ENCODE measurements around the gene RFTN2. TPM values are rescaled to one million over a fixed set of nuclear protein-coding genes. Genes with fewer than 3 reads are reported as not detected.
"Not testable (repeated sequence)": the region's sequence is repeated elsewhere in the genome, so short reads cannot be mapped to it uniquely, and the experiment has no call there.

Gene RFTN2
- total RNA-seq, 1 donor from 2014 or later: 14.1 TPM

- Histone ChIP-seq H3K4me1 (ENCODE audit: control insufficient read depth in 3 of 3, insufficient read depth in 3 of 3, low read length in 3 of 3) (peaks cover 0 to 5% (median 0%) of the 10 kb centered on the region in 3 donors), H3K9me3 (ENCODE audit: control insufficient read depth in 3 of 3, low read length in 3 of 3) (no peaks in the 10 kb centered on the region), H3K36me3 (ENCODE audit: control insufficient read depth in 3 of 3, insufficient read depth in 3 of 3, low read length in 3 of 3) (peaks cover 0 to 5% (median 4%) of the 10 kb centered on the region in 3 donors), H3K27me3 (ENCODE audit: control insufficient read depth in 3 of 3, insufficient read depth in 3 of 3, low read length in 3 of 3) (no peaks in the 10 kb centered on the region), H3K27ac (ENCODE audit: low read depth, low read length) (no peak overlapping the region), H3K9ac (ENCODE audit: low read depth in 1 of 3, low read length in 3 of 3) (no peak overlapping the region), H3K4me3 (ENCODE audit: low read length in 3 of 3) (no peak overlapping the region)
These were observed 115.2 kb downstream of the RFTN2 start for GRCh38 chr2:197560146-197560665.

DNA sequence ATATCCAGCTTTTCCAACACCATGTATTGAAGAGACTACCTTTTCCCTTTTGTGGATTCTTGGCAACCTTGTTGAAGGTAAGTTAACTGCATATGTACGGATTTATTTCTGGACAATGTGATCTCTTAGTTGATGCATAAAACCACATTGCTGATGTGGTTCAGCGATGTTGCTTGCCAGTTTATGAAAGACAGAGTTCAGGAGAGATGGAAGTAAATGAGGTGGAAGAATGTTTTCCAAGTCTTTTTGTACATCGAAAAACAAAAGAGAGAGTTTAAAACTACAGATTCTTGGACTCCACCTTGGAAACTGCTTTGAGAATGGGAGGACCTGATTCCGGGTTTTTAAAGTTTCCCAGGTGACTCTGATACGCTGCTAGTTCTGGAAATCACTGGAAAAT, 115.7 kb downstream of the RFTN2 start:
- Histone ChIP-seq H3K36me3 (ENCODE audit: control insufficient read depth in 3 of 3, insufficient read depth in 3 of 3, low read length in 3 of 3) (peaks cover 0 to 5% (median 4%) of the 10 kb centered on the region in 3 donors), H3K4me1 (ENCODE audit: control insufficient read depth in 3 of 3, insufficient read depth in 3 of 3, low read length in 3 of 3) (peaks cover 0 to 5% (median 0%) of the 10 kb centered on the region in 3 donors), H3K27ac (ENCODE audit: low read depth, low read length) (no peak overlapping the region), H3K9me3 (ENCODE audit: control insufficient read depth in 3 of 3, low read length in 3 of 3) (no peaks in the 10 kb centered on the region), H3K4me3 (ENCODE audit: low read length in 3 of 3) (no peak overlapping the region), H3K27me3 (ENCODE audit: control insufficient read depth in 3 of 3, insufficient read depth in 3 of 3, low read length in 3 of 3) (no peaks in the 10 kb centered on the region), H3K9ac (ENCODE audit: low read depth in 1 of 3, low read length in 3 of 3) (no peak overlapping the region)

DNA sequence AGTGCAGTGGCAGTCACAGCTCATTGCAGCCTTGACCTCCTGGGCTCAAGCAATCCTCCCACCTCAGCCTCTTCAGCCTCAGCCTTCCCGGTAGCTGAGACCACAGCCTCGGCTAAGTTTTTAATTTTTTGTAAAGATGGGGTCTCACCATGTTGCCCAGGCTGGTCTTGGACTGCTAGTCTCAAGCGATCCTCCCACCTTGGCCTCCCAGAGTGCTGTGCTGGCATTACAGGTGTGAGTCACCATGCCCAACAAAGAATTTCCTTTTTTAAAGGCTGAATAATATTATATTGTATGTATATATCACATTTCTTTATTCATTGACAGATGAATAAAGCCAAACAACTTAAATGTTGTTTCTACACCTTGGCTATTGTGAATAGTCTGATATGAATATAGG, 117.0 kb downstream of the RFTN2 start:
- Histone ChIP-seq H3K27ac (ENCODE audit: low read depth, low read length) (no peak overlapping the region), H3K4me1 (ENCODE audit: control insufficient read depth in 3 of 3, insufficient read depth in 3 of 3, low read length in 3 of 3) (peaks cover 0 to 5% (median 0%) of the 10 kb centered on the region in 3 donors), H3K9ac (ENCODE audit: low read depth in 1 of 3, low read length in 3 of 3) (no peak overlapping the region), H3K27me3 (ENCODE audit: control insufficient read depth in 3 of 3, insufficient read depth in 3 of 3, low read length in 3 of 3) (no peaks in the 10 kb centered on the region), H3K36me3 (ENCODE audit: control insufficient read depth in 3 of 3, insufficient read depth in 3 of 3, low read length in 3 of 3) (peaks cover 7 to 11% (median 7%) of the 10 kb centered on the region in 3 donors), H3K9me3 (ENCODE audit: control insufficient read depth in 3 of 3, low read length in 3 of 3) (no peaks in the 10 kb centered on the region), H3K4me3 (ENCODE audit: low read length in 3 of 3) (no peak overlapping the region)

DNA sequence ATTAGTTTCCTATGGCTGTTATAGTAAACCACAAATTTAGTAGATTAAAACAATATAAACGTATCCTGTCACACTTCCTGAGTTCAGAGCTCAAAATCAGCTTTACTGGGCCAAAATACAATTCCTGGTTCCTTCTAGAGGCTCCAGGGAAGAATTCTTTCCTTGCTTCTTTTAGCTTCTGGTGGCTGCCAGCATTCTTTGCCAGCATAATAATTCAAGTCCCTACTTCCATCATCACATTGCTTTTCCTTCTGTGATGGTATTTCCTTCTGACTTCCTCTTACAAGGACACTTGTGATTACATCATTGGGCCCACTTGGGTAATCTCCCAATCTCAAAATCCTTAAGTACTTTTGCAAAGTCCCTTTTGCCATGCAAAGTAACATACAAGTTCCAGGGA, 118.9 kb downstream of the RFTN2 start:
- Histone ChIP-seq H3K27me3 (ENCODE audit: control insufficient read depth in 3 of 3, insufficient read depth in 3 of 3, low read length in 3 of 3) (no peaks in the 10 kb centered on the region), H3K9me3 (ENCODE audit: control insufficient read depth in 3 of 3, low read length in 3 of 3) (no peaks in the 10 kb centered on the region), H3K4me1 (ENCODE audit: control insufficient read depth in 3 of 3, insufficient read depth in 3 of 3, low read length in 3 of 3) (peaks cover 0 to 5% (median 0%) of the 10 kb centered on the region in 3 donors), H3K27ac (ENCODE audit: low read depth, low read length) (no peak overlapping the region), H3K36me3 (ENCODE audit: control insufficient read depth in 3 of 3, insufficient read depth in 3 of 3, low read length in 3 of 3) (peaks cover 7 to 14% (median 11%) of the 10 kb centered on the region in 3 donors), H3K4me3 (ENCODE audit: low read length in 3 of 3) (no peak overlapping the region), H3K9ac (ENCODE audit: low read depth in 1 of 3, low read length in 3 of 3) (no peak overlapping the region)

DNA sequence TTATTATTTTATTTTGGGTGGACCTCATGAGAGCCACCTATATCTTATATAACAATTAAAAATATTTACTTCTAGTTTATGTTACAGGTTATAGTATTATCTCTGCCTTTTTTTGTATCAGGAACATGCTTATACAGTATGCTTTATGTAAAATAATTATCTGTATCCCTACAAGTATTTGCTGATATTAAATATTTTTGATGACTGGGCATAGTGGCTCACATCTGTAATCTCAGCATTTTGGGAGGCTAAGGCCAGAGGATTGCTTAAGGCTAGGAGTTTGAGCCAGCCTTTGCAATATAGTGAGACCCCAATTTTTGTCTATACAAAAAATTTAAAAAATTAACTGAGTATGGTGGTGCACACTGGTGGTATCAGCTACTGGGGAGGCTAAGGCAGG, 119.9 kb downstream of the RFTN2 start:
- no peak overlapping the region for H3K4me3 ChIP-seq (ENCODE audit: low read length in 3 of 3)
- H3K27ac ChIP-seq (ENCODE audit: low read depth, low read length): no peak overlapping the region
- H3K9me3 ChIP-seq (ENCODE audit: control insufficient read depth in 3 of 3, low read length in 3 of 3): no peaks in the 10 kb centered on the region
- peaks cover 0 to 5% (median 0%) of the 10 kb centered on the region in 3 donors for H3K4me1 ChIP-seq (ENCODE audit: control insufficient read depth in 3 of 3, insufficient read depth in 3 of 3, low read length in 3 of 3)
- no peak overlapping the region for H3K9ac ChIP-seq (ENCODE audit: low read depth in 1 of 3, low read length in 3 of 3)
- peaks cover 7 to 13% (median 11%) of the 10 kb centered on the region in 3 donors for H3K36me3 ChIP-seq (ENCODE audit: control insufficient read depth in 3 of 3, insufficient read depth in 3 of 3, low read length in 3 of 3)
- H3K27me3 ChIP-seq (ENCODE audit: control insufficient read depth in 3 of 3, insufficient read depth in 3 of 3, low read length in 3 of 3): no peaks in the 10 kb centered on the region

DNA sequence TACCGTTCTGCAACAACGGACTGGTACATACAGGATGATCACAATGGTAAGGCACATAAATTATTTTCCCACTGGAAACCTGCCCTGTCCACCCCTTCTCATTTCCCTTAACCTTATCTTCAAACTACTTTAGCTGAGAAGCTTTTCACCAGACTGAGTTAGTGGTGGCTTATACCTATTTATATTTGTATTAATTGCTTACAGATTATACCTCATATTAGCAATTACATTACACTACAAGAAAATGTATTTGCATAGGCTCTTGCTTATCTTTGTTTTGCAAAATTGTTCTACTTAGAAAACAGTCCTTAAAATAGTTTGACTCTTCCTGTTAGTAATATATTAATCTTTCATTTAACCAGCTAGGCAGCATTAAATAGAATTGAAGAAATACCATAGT, 124.1 kb downstream of the RFTN2 start:
- not testable (repeated sequence) for H3K9me3 ChIP-seq (ENCODE audit: control insufficient read depth in 3 of 3, low read length in 3 of 3); H3K27me3 ChIP-seq (ENCODE audit: control insufficient read depth in 3 of 3, insufficient read depth in 3 of 3, low read length in 3 of 3); H3K27ac ChIP-seq (ENCODE audit: low read depth, low read length); H3K4me3 ChIP-seq (ENCODE audit: low read length in 3 of 3); H3K4me1 ChIP-seq (ENCODE audit: control insufficient read depth in 3 of 3, insufficient read depth in 3 of 3, low read length in 3 of 3); H3K9ac ChIP-seq (ENCODE audit: low read depth in 1 of 3, low read length in 3 of 3)
- H3K36me3 ChIP-seq (ENCODE audit: control insufficient read depth in 3 of 3, insufficient read depth in 3 of 3, low read length in 3 of 3): peaks cover 11 to 24% (median 14%) of the 10 kb centered on the region in 3 donors

- H3K4me3 ChIP-seq (ENCODE audit: low read length in 3 of 3): no peak overlapping the region
- no peaks in the 10 kb centered on the region for H3K9me3 ChIP-seq (ENCODE audit: control insufficient read depth in 3 of 3, low read length in 3 of 3)
- no peaks in the 10 kb centered on the region for H3K27me3 ChIP-seq (ENCODE audit: control insufficient read depth in 3 of 3, insufficient read depth in 3 of 3, low read length in 3 of 3)
- no peaks in the 10 kb centered on the region for H3K4me1 ChIP-seq (ENCODE audit: control insufficient read depth in 3 of 3, insufficient read depth in 3 of 3, low read length in 3 of 3)
- H3K36me3 ChIP-seq (ENCODE audit: control insufficient read depth in 3 of 3, insufficient read depth in 3 of 3, low read length in 3 of 3): peaks cover 13 to 28% (median 15%) of the 10 kb centered on the region in 3 donors
- H3K27ac ChIP-seq (ENCODE audit: low read depth, low read length): no peak overlapping the region
- no peak overlapping the region for H3K9ac ChIP-seq (ENCODE audit: low read depth in 1 of 3, low read length in 3 of 3)
These were observed 126.8 kb downstream of the RFTN2 start for GRCh38 chr2:197548582-197548981.

GRCh38 chr2:197547163-197547900, 128.1 kb downstream of the RFTN2 start:
- H3K9me3 ChIP-seq (ENCODE audit: control insufficient read depth in 3 of 3, low read length in 3 of 3): no peaks in the 10 kb centered on the region
- no peak overlapping the region for H3K27ac ChIP-seq (ENCODE audit: low read depth, low read length)
- H3K36me3 ChIP-seq (ENCODE audit: control insufficient read depth in 3 of 3, insufficient read depth in 3 of 3, low read length in 3 of 3): peaks cover 11 to 34% (median 25%) of the 10 kb centered on the region in 3 donors
- H3K4me1 ChIP-seq (ENCODE audit: control insufficient read depth in 3 of 3, insufficient read depth in 3 of 3, low read length in 3 of 3): no peaks in the 10 kb centered on the region
- H3K4me3 ChIP-seq (ENCODE audit: low read length in 3 of 3): no peak overlapping the region
- no peaks in the 10 kb centered on the region for H3K27me3 ChIP-seq (ENCODE audit: control insufficient read depth in 3 of 3, insufficient read depth in 3 of 3, low read length in 3 of 3)
- no peak overlapping the region for H3K9ac ChIP-seq (ENCODE audit: low read depth in 1 of 3, low read length in 3 of 3)

DNA sequence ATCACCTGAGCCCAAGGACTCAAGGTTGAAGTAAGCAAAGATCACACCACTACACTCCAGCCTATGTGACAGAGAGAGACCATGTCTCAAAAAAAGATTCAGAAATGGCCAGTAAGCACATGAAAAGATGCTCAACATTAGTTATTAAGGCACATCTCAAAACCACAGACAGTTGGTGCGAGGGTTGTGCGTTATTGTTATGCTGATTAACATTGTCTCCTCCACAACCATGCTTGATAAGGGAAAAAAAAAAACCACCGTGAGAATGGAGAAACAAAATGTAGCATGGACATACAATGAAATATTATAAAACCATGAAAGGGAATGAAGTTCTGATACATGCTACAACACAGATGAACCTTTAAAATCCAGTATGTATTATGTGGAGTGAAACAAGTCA, 132.2 kb downstream of the RFTN2 start:
- Histone ChIP-seq H3K9me3 (ENCODE audit: control insufficient read depth in 3 of 3, low read length in 3 of 3) (no peaks in the 10 kb centered on the region), H3K27ac (ENCODE audit: low read depth, low read length) (no peak overlapping the region), H3K27me3 (ENCODE audit: control insufficient read depth in 3 of 3, insufficient read depth in 3 of 3, low read length in 3 of 3) (no peaks in the 10 kb centered on the region), H3K4me1 (ENCODE audit: control insufficient read depth in 3 of 3, insufficient read depth in 3 of 3, low read length in 3 of 3) (no peaks in the 10 kb centered on the region), H3K4me3 (ENCODE audit: low read length in 3 of 3) (no peak overlapping the region), H3K36me3 (ENCODE audit: control insufficient read depth in 3 of 3, insufficient read depth in 3 of 3, low read length in 3 of 3) (peaks cover 8 to 32% (median 29%) of the 10 kb centered on the region in 3 donors), H3K9ac (ENCODE audit: low read depth in 1 of 3, low read length in 3 of 3) (no peak overlapping the region)

DNA sequence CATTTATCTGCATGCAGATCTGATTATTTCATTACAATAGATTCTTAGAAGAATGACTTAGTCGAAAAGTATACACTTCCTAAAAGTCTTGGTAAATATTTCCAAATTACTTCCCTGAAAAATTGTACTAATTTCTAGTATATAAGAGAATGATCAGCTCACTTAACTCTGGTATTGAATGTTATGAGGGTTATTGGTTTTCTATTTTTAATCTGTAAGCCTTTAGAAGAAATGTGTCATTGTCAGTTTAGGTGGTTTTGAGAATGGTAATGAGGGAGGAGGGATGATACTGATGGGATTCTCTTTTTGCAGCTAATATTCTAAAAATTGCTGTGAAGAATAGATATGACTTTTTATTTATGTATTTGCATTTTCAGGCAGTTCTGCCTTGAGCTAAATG, 135.7 kb downstream of the RFTN2 start:
- H3K36me3 ChIP-seq (ENCODE audit: control insufficient read depth in 3 of 3, insufficient read depth in 3 of 3, low read length in 3 of 3): peaks cover 13 to 44% (median 41%) of the 10 kb centered on the region in 3 donors
- H3K4me1 ChIP-seq (ENCODE audit: control insufficient read depth in 3 of 3, insufficient read depth in 3 of 3, low read length in 3 of 3): no peaks in the 10 kb centered on the region
- no peak overlapping the region for H3K27ac ChIP-seq (ENCODE audit: low read depth, low read length)
- no peaks in the 10 kb centered on the region for H3K9me3 ChIP-seq (ENCODE audit: control insufficient read depth in 3 of 3, low read length in 3 of 3)
- H3K9ac ChIP-seq (ENCODE audit: low read depth in 1 of 3, low read length in 3 of 3): no peak overlapping the region
- H3K4me3 ChIP-seq (ENCODE audit: low read length in 3 of 3): no peak overlapping the region
- no peaks in the 10 kb centered on the region for H3K27me3 ChIP-seq (ENCODE audit: control insufficient read depth in 3 of 3, insufficient read depth in 3 of 3, low read length in 3 of 3)
